Measurements from ENCODE around the gene PINLYP.
"Not testable (repeated sequence)": the region's sequence is repeated elsewhere in the genome, so short reads cannot be mapped to it uniquely, and the experiment has no call there.

Gene PINLYP

DNA sequence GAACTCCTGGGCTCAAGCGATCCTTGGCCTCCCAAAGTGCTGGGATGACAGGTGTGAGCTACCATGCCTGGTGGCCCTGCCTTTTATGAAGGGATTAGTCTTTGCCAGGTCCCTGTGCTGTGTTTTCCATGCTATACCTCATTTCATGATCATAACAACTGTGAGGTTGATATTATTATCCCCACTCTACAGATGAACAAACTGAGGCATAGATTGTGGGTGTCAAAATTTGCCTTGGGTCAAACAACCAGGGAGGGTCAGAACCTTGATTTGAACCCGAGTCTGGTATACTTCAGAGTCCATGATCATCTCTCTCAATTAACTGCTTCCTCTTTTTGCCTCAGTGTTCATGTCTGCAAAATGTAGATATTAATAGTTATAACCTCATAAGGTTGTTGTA lies 6.9 kb downstream of the PINLYP start:
- no peak for DNase-seq (ENCODE audit: low spot score)

DNA sequence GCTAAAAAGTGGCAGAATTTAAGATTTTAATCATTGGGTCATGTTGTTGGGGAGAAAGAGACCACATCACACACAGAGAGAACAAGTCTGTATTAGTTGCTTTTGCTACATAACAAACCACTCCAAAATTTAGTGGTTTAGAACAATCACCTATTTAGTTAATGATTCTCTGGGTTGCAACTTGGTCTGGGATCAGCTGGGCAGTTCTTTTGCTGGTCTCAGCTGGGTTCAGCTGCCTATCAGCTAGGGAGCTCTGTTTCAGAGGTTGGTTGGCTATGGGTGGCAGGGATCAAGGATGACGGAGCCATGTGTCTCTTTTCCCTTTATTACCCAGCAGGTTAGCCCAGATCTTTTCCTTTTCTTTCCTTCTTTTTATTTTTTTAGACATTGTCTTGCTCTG lies 8.9 kb downstream of the PINLYP start:
- no peak for DNase-seq (ENCODE audit: low spot score)

DNA sequence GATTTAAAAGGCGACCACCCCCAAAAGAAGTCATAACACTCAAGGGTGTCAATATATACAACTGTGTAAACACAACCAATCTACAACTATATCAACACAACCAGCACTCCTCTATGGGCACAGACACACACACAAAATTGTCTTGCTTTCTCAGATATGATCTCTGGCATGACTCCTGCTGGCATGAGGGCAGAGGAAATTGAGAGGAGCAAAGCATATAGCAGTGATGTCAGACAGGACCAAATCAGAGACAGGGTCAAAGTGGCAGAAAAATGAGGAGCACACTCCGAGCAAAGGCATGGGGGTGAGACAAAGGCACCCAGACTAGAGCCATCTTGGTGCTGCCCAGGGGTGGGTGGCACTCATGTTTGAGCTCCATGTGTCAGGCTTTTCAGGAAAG lies 10.7 kb downstream of the PINLYP start:
- DNase-seq (ENCODE audit: low spot score): no peak

DNA sequence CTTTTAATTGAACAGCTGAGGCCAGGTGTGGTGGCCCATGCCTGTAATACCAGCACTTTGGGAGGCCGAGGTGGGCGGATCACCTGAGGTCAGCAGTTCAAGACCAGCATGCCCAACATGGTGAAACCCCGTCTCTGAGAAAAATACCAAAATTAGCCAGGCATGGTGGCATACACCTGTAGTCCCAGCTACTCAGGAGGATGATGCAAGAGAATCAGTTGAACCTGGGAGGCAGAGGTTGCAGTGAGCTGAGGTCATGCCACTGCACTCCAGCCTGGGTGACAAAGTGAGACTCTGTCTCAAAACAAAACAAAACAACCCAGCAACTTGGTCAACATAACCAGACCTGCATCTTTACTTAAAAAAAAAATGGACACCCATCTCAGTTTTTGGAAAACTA lies 11.4 kb downstream of the PINLYP start:
- DNase-seq (ENCODE audit: low spot score): not testable (repeated sequence)

DNA sequence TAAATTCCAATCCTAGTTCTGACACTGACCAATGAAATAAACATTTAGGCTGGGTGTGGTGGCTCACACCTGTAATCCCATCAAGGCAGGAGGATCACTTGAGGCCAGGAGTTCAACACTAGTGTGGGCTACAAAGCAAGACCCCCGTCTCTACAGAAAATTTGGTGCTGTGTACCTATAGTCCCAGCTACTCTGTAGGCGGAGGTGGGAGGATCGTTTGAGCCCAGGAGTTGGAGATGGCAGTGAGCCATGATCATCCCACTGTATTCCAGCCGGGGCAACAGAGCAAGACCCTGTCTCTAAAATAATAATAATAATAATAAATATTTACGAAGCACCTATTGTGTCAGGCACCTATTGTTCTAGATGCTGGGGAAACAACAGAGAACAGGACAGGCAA lies 13.7 kb downstream of the PINLYP start:
- no peak for DNase-seq (ENCODE audit: low spot score)

DNA sequence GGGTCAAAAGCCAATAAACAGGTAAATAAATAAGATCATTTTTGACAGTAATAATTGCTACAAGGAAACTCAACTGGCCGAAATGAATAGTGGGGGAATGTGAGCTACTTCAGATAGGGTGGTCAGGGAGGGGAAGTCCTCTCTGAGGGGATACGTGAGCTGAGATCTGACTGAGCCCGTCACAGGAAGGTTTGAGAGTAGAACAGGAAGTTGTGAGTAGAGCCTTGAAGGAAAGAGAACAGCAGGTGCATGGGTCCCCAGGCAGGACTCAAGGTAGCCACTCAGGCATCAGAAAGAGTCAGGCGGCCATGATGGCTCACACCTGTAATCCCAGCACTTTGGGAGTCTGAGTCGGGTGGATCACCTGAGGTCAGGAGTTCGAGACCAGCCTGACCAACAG lies 14.1 kb downstream of the PINLYP start:
- DNase-seq (ENCODE audit: low spot score): no peak

DNA sequence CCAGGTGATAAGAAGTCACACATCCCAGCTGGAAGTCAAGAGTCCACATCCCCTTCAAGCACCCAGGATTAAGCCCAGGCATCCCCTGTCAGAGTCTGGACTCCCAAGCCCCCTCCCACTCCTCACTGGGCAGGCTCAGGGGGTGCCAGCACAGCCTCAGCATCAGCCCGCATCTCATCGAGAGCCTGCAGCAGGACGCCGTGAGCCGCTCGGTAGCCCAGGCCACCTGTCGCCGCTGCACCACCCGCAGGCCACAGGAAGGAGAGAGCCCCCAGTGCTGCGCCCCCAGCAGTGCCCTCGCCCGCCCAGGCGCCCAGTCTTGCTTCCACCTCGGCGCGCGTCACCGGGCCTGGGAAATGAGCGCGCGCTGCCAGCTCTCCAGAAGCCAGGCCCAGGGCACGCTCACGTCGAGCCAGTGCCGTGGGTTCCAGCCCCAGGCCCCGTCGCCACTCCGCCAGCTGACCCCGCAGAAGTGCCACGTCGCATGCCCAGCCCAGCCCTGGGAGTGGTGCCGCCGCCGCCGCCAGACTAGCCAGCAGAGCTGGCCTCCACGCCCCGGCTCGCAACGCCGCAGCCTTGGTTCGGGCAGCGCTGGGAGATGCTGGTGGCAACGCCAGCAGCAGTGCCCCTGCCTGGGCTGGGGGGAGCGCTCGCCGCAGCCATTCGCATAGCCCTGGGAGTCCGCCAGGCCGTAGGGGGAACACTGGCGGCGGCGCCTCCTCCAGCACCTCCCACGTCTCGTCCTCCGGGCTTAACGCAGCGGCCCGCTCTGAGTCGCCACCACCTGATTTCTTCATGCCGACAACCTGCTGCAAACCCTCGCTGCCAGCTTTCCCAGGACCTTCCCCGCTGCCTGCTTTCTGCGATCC lies 16.5 kb downstream of the PINLYP start:
- DNase-seq (ENCODE audit: low spot score): no peak

DNA sequence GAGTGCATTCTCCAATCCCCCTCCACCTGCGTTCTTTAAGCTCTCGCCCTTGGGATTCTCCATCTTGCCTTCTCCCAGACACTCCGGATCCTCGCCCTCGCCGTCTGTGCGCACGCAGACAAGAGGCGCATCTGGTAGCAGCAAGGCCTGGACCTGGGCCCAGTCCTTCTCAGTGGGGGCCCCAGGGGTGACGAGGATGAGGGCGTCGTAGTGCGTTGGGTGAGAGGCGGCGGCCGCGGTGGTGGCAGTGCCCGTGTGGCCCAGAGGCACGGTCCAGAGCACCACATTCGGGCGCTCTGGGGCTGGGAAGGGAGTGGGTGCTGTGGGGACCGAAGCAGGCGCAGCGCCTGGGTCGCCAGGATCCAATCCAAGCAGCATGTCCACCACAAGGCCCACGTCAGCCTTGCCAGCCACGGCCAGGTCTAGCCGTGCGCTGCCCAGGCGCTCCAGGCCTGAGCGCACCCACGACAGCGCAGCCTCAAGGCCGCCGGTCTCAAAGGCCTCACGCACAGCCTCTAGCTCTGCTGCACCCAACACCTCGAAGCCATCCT lies 17.3 kb downstream of the PINLYP start:
- DNase-seq (ENCODE audit: low spot score): no peak

DNA sequence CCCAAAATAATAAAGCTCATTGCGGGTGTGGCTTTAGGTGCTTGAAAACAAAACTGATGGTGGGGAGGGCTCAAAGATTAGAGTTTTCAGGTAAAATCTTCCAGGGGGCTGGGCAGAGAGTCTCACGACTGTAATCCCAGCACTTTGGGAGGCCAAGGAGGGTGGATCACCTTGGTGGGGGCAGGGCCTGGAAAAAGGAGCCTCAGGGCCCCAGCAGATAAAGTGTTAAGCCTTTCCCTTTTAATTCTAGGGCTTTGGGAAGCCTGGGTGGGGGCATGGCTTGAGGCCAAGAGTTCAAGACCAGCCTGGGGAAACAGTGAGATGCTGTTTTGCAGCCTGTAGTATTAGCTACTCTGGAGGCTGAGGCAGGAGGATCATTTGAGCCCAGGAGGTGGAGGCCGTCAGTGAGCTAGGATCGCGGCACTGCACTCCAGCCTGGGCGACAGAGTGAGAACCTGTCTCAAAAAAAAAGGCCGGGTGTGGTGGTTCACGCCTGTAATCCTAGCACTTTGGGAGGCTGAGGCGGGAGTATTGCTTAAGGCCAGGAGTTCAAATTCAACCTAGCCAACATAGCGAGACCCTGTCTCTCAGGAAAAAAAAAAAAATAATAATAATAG lies 18.6 kb downstream of the PINLYP start:
- no peak for DNase-seq (ENCODE audit: low spot score)

DNA sequence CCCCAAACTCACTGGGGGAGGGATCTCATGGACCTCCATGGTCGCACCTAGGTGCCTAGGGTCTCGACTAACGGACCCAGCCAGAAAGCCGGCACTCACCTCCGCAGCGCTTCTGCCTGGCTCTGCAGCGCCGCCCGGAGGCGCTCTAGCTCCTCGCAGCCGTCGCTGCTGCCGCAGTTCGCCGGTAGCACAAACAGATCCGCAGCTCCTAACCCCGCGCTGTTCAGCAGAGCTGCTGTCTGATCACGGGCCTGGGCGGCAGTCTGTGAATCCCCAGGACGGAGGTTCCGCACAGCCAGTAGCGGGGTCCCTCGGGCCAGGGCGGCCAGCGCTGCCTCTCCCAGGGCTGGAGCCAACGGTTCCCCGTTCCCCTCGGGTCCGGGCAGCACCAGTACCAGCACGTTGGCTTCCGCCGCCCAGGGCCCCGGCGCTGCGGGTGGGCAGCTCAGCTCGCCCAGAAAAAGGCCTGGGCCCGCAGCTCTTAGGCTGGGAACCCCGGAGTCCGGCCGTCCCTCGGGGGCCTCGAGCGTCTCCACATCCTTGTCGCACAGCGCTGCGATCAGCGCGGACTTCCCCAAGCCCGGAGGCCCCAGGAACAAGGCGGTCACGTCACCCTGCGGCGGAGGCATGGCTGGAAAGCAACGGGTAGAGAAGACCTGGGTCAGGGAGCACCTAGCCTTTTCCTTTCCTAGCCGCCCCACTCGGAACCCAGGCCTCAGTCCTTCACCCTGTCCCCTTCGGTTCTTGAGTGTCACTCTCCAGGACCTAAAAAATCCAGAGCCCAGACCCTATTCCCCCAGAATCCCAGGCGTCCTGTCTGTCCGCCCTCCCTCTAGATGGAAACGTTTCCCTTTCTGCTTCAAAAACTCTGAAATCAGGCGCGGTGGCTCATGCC lies 19.4 kb downstream of the PINLYP start:
- peak; percentile 78 for DNase-seq (ENCODE audit: low spot score)

DNA sequence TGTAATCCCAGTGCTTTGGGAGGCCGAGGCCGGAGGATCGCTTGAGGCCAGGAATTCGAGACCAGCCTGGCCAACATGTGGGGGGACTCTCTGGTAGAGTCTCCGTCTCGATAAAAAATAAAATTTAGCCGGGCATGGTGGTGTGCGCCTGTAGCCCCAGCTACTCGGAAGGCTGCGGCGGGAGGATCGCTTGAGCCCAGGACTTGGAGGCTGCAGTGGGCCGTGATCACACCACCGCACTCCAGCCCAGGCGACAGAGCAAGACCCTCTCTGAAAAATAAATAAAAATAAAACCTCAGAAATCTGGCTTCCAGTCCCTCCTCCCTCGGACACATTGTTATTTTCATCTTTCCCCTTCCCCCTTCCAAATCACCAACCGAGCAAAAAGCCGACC lies 20.0 kb downstream of the PINLYP start:
- DNase-seq (ENCODE audit: low spot score): no peak

DNA sequence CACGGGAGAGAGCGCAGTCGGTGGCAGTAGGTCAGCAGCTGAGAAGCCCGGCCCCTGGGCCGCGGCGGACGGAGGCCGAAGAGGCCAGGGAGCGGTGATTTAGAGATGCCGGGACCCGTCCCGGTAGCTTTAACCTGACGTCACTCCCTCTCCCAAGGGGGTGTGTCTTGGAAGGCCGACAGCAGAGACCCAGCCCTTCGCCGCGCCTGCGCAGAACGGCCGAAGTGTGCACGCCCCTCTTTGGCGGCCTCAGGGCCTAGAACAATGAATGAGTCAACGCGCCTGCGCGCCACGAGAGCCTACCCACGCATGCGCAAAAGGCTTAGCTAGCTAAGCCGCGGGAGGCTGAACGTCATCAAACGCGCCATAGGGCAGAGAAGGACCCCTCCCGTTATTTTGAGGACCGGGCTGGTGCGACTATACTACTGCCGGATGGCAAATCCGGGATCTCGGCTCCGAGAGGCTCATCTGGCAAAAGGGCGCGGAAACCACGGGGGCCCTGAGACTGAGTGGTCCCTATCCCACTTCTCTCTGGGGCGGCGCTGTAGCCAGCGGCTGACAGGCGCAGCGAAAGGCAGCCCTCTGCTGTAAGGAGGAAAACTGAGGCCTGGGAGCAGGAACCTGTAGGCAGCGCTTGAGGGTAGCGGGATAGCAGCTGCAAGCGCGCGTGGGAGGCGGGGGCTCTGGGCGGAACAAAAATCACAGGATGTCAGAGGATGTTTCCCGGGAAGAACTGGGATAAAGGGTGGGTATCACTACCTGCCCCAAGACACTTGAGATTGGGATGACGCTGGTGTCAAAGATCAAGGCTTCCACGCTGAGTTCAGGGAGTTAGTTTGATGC lies 20.6 kb downstream of the PINLYP start, which contains the start of the genes IRGQ and ZNF576:
IRGQ (minus strand) TSS at position 136 of the 843 bp plus-strand sequence. CDS start 796 bp downstream, outside the sequence.
ZNF576 (plus strand) TSS at position 597 of the 843 bp plus-strand sequence. CDS start 514 bp downstream, outside the sequence.
- peak; percentile 98 for DNase-seq (ENCODE audit: low spot score)

DNA sequence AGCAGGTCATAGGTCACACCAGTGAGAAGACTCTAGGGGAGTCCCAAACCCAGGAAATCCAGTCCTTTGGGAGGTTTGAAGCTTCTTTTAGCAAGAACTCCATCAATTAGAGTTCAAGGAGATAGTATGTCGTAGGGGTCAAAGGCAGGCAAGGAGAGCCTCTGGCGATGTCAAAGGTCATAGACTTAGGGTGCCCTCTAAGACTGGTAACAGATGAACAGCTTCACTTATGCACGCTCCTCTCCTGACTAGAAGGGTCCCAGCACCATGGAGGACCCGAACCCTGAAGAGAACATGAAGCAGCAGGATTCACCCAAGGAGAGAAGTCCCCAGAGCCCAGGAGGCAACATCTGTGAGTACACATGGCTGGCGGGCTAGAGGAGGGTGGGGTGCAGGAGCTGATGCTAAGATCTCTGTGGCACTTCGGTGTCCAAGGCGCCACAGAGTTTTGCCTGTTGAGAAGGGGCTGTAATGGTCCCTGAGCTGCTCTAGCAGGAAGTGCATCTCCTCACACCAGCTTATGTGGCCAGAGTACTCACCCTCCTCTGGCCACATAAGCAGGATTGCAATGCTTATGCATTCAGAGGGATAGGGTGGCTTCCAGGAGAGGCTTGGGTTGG lies 21.4 kb downstream of the PINLYP start:
- no peak for DNase-seq (ENCODE audit: low spot score)

DNA sequence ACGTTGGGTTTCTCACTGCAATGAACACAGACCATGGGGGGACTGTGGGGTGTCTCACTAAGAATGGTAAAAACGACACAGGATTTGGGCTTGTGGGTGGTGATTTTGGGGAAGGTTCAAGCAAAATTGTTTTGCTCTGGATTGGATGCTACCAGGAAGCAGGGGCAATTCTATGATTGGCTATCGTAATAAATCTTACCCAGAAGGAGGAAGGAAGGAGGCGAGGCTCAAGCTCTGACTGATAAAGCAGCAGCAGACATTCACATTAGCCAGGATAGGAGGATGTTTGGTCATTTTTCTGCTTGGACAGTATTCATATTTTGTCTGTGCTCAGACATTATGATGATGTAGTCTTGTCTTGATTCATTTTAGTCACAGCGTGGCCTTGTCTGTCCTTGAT lies 22.3 kb downstream of the PINLYP start:
- DNase-seq (ENCODE audit: low spot score): no peak

DNA sequence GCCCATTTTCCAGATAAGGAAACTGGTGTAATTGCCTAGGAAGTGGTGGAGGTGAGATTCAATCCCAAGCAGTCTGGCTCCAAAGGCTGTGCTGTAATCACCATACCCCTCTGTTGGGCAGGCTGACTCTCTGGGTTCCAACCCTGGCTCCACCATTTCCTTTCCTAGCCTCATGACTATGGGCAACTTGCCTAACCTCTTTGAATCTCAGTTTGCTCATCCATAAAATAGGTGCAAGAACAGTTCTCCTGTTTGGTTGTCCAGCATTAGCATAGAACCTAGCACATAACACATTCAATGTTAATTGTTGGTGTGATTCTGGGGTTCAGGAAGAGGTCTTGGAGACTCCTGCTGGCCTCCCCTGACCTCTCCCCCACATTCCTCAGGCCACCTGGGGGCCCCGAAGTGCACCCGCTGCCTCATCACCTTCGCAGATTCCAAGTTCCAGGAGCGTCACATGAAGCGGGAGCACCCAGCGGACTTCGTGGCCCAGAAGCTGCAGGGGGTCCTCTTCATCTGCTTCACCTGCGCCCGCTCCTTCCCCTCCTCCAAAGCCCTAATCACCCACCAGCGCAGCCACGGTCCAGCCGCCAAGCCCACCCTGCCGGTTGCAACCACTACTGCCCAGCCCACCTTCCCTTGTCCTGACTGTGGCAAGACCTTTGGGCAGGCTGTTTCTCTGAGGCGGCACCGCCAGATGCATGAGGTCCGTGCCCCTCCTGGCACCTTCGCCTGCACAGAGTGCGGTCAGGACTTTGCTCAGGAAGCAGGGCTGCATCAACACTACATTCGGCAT lies 23.0 kb downstream of the PINLYP start:
- DNase-seq (ENCODE audit: low spot score): no peak

DNA sequence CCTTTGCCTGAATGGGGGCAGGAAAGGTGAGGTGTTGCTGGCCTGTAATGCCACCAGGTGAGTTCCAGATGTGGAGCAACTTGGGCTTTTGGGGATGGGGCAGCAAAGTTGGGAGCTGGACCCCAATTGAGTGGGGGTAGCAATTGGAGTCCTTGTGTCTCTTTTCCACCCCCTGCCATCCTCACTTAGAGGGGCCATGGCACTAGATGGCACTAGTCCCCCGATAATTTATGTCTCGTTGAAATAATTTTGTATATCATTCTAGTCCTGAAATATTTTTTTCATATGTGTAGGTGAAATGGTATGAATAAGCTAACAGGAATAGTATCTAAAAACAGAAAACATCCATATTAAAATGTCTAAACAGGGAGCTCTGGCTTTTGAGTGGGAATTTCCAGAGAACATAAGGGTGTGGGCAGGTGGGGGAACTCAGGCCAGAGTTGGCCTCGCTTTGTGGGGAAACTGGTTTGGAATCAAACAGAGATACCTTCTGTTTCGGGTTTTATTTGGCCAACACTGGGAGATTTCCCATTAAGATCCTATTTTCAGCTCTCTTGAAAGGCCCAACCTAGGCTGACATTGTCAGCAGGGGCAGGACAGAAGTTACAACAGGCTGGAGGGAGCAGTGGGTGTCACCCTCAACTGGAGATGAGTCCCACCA lies 24.2 kb downstream of the PINLYP start:
- no peak for DNase-seq (ENCODE audit: low spot score)

DNA sequence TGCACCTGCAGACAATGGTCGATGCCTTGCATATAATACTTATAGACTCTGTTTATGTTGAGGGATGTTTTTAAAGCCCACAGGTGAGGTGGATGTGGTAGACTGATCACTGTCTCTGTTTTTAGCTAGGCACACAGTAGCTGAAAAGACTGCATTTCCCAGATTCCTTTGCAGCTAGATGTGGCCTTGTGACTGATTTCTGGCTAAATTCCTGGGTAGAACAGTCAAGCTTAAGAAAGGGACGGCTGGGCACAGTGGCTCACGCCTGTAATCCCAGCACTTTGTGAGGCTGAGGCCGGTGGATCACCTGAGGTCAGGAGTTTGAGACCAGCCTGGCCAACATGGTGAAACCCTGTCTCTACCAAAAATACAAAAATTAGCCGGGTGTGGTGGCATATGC lies 24.7 kb downstream of the PINLYP start:
- DNase-seq (ENCODE audit: low spot score): not testable (repeated sequence)

DNA sequence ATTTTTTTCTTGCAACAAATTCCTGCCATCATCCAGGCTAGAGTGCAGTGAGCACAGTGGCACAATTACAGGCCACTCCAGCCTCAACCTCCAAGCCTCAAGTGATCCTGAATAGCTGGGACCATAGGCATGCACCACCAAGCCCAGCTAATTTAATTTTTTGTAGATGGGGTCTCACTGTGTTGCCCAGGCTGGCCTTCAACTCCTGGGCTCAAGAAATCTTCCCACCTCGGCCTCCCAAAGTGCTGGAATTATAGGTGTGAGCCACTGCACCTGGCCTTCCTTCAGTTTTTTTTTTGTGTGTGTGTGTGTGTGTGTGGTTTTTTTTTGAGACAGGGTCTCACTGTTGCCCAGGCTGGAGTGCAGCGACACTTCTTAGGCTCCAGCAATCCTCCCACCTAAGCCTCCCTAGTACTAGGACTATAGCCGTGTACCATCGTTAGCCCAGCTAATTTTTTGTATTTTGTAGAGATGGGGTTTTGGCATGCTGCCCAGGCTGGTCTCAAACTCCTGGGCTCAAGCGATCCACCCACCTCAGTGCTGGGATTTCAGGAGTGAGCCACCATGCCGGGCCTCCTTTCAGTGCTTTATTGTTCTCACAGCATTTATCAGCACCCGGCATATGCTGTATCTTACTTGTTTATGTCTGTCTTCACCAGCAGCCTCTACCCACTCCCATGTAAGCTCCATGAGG lies 30.4 kb downstream of the PINLYP start:
- no peak for DNase-seq (ENCODE audit: low spot score)

All from HuH-7 (cell line).